CD4-positive, CD25-positive, alpha-beta regulatory T cell (primary cell): ENCODE measurements around the gene GLYR1. TPM values are rescaled to one million over a fixed set of nuclear protein-coding genes. Genes with fewer than 3 reads are reported as not detected.

Experiments used
- ATAC-seq, 2 donors: fragments of 150-1000 bp; cut with Tn5 transposase; one replicate each; pipeline ENCODE4 v1.10.0; 2021; ENCODE audit warnings: low read depth in 2 of 2, moderate number of reproducible peaks in 2 of 2, moderate library complexity in 1 of 2
- DNase-seq, 3 donors: peaks; one replicate each; pipeline versions ENCODE4 v3.0.0 to v3.0.0-alpha.2; 2012 to 2022; ENCODE audit warnings: mixed read lengths in 1 of 3
- H3K27ac ChIP-seq: one replicate; pipeline ENCODE4 v1.7.0; 2013; ENCODE audit warnings: mild to moderate bottlenecking, low read length; ENCODE audit not compliant: insufficient read depth, poor library complexity, severe bottlenecking
- H3K27me3 ChIP-seq: one replicate; pipeline ENCODE4 v1.7.0; 2013; ENCODE audit warnings: low read length; ENCODE audit not compliant: control insufficient read depth, insufficient read depth
- H3K36me3 ChIP-seq: one replicate; pipeline ENCODE4 v1.7.0; 2013; ENCODE audit warnings: mild to moderate bottlenecking, low read length, moderate library complexity; ENCODE audit not compliant: control insufficient read depth, insufficient read depth
- H3K4me1 ChIP-seq: 2 replicates; pipeline ENCODE4 v1.7.0; 2013; ENCODE audit warnings: mild to moderate bottlenecking, low read length; ENCODE audit not compliant: insufficient read depth, control insufficient read depth, poor library complexity, severe bottlenecking
- H3K4me3 ChIP-seq: one replicate; pipeline ENCODE4 v1.7.0; 2013; ENCODE audit warnings: low read depth, mild to moderate bottlenecking, low read length, moderate library complexity
- H3K9me3 ChIP-seq, 2 experiments: 1 replicate in 1 of 2; 2 replicates in 1 of 2; pipeline ENCODE4 v1.7.0; 2013; ENCODE audit warnings: low read length in 2 of 2, mild to moderate bottlenecking in 1 of 2, moderate library complexity in 1 of 2; ENCODE audit not compliant: control insufficient read depth in 2 of 2
- H3K27ac Mint-ChIP-seq, 3 donors: one replicate each; pipeline ENCODE4 v1.8.0; 2020 to 2022; ENCODE audit warnings: mild to moderate bottlenecking in 3 of 3, mixed read lengths in 3 of 3, moderate library complexity in 2 of 3
- H3K27me3 Mint-ChIP-seq: one replicate; pipeline ENCODE4 v1.8.0; 2022; ENCODE audit warnings: mild to moderate bottlenecking, mixed read lengths
- H3K36me3 Mint-ChIP-seq: one replicate; pipeline ENCODE4 v1.8.0; 2020; ENCODE audit warnings: mixed read lengths
- H3K4me1 Mint-ChIP-seq, 4 donors: one replicate each; pipeline ENCODE4 v1.8.0; 2020 to 2022; ENCODE audit warnings: mixed read lengths in 4 of 4, mild to moderate bottlenecking in 1 of 4
- H3K4me3 Mint-ChIP-seq, 4 donors: one replicate each; pipeline ENCODE4 v1.8.0; 2020 to 2022; ENCODE audit warnings: mild to moderate bottlenecking in 4 of 4, mixed read lengths in 4 of 4, moderate library complexity in 3 of 4
- H3K9me3 Mint-ChIP-seq, 7 donors: one replicate each; pipeline ENCODE4 v1.8.0; 2020 to 2022; ENCODE audit warnings: mixed read lengths in 7 of 7, mild to moderate bottlenecking in 3 of 7, moderate library complexity in 2 of 7
- polyA plus RNA-seq, 4 donors: library from polyadenylated mRNA; unstranded; fragments of 300-500 nt; fragmentation: Illumina TruSeq; gene quantifications; one replicate each; pipeline ENCODE4 v1.2.3, GENCODE V29; 2021
- total RNA-seq: library from RNA; stranded (reverse); gene quantifications from one replicate; pipeline ENCODE4 v1.2.3, GENCODE V29; 2022

GLYR1 gene
- total and polyA plus RNA-seq, 5 donors from 2014 or later = 29.4 to 114 (median 35.7) TPM

GRCh38 chr16:4796982-4797804 lies 49.9 kb downstream of the GLYR1 start:
- Histone ChIP-seq H3K27ac (no peak overlapping the region), H3K4me1 (peaks cover 12% of the 10 kb centered on the region), H3K27me3 (no peaks in the 10 kb centered on the region), H3K4me3 (no peak overlapping the region), H3K36me3 (no peaks in the 10 kb centered on the region), H3K9me3 (no peaks in the 10 kb centered on the region)
- ATAC-seq (no peak), DNase-seq (no peak)
- no peaks in the 10 kb centered on the region for H3K36me3 Mint-ChIP-seq
- no peaks in the 10 kb centered on the region for H3K27me3 Mint-ChIP-seq
- H3K9me3 Mint-ChIP-seq = no peaks in the 10 kb centered on the region
- H3K4me1 Mint-ChIP-seq = peaks cover 0 to 14% (median 1%) of the 10 kb centered on the region in 4 donors
- no peak overlapping the region for H3K4me3 Mint-ChIP-seq
- no peak overlapping the region for H3K27ac Mint-ChIP-seq

- no peaks in the 10 kb centered on the region for H3K36me3 ChIP-seq
- Mint-ChIP-seq H3K9me3 (no peaks in the 10 kb centered on the region), H3K4me1 (peaks cover 0 to 7% (median 1%) of the 10 kb centered on the region in 4 donors), H3K36me3 (no peaks in the 10 kb centered on the region), H3K4me3 (no peak overlapping the region), H3K27me3 (no peaks in the 10 kb centered on the region), H3K27ac (peak overlapping the region in 1 of 3 donors; percentile 20)
- H3K9me3 ChIP-seq = no peaks in the 10 kb centered on the region
- H3K27ac ChIP-seq = no peak overlapping the region
- no peak overlapping the region for H3K4me3 ChIP-seq
- H3K27me3 ChIP-seq = no peaks in the 10 kb centered on the region
- peaks cover under 1% of the 10 kb centered on the region for H3K4me1 ChIP-seq
- no peak for DNase-seq
- ATAC-seq = no peak
These were observed 51.1 kb downstream of the GLYR1 start for GRCh38 chr16:4795828-4796572.

- DNase-seq (no peak), ATAC-seq (no peak)
- H3K4me3 Mint-ChIP-seq = no peak within 1 kb of the TSS
- H3K27me3 Mint-ChIP-seq = no peaks in the 10 kb centered on the region
- Histone ChIP-seq H3K27me3 (no peaks in the 10 kb centered on the region), H3K36me3 (no peaks in the 10 kb centered on the region), H3K9me3 (no peaks in the 10 kb centered on the region), H3K27ac (no peak within 1 kb of the TSS), H3K4me1 (no peaks in the 10 kb centered on the region), H3K4me3 (no peak within 1 kb of the TSS)
- no peaks in the 10 kb centered on the region for H3K9me3 Mint-ChIP-seq
- H3K27ac Mint-ChIP-seq = peak within 1 kb of the TSS in 1 of 3 donors; percentile 20
- H3K36me3 Mint-ChIP-seq = no peaks in the 10 kb centered on the region
- H3K4me1 Mint-ChIP-seq = peaks cover 0 to 1% (median 0%) of the 10 kb centered on the region in 4 donors
These were observed 51.8 kb downstream of the GLYR1 start, which contains the start of gene SMIM22 for GRCh38 chr16:4795181-4795827. Gene SMIM22 (plus strand): TSS chr16:4795369. CDS start chr16:4795735, 366 bp downstream.

- Histone ChIP-seq H3K27me3 (no peaks in the 10 kb centered on the region), H3K4me3 (no peak overlapping the region), H3K9me3 (no peaks in the 10 kb centered on the region), H3K27ac (no peak overlapping the region), H3K36me3 (no peaks in the 10 kb centered on the region), H3K4me1 (no peaks in the 10 kb centered on the region)
- H3K27me3 Mint-ChIP-seq = no peaks in the 10 kb centered on the region
- H3K9me3 Mint-ChIP-seq = no peaks in the 10 kb centered on the region
- ATAC-seq = no peak
- H3K36me3 Mint-ChIP-seq = no peaks in the 10 kb centered on the region
- DNase-seq = no peak
- no peaks in the 10 kb centered on the region for H3K4me1 Mint-ChIP-seq
- H3K27ac Mint-ChIP-seq = no peak overlapping the region
- H3K4me3 Mint-ChIP-seq = no peak overlapping the region
These were observed 54.1 kb downstream of the GLYR1 start for GRCh38 chr16:4792951-4793513.

DNA sequence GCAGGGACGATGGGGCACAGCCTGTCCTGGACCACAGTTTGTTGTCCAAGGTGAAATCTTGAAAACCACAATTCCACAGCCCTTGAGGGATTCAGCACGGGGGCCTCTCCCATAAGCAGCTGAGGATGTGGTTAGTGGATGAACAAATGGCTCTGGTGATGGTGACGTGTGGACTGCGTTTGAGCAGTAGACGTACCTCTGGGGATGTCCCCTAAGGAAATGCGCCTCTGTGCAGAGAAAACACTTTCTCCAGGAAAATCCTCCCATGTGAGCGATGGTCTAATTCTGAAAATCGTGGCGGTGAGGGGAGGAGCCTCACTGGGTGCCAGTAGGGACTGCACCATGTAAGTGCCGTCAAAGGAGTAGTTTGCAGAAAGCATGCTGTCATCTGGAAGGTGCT lies 56.2 kb downstream of the GLYR1 start:
- H3K9me3 ChIP-seq = no peaks in the 10 kb centered on the region
- H3K4me3 ChIP-seq = no peak overlapping the region
- H3K27me3 ChIP-seq = no peaks in the 10 kb centered on the region
- ATAC-seq = no peak
- no peak for DNase-seq
- H3K36me3 Mint-ChIP-seq = no peaks in the 10 kb centered on the region
- H3K4me1 ChIP-seq = no peaks in the 10 kb centered on the region
- no peak overlapping the region for H3K27ac Mint-ChIP-seq
- peak overlapping the region in 1 of 4 donors; percentile 15 for H3K4me3 Mint-ChIP-seq
- H3K9me3 Mint-ChIP-seq = no peaks in the 10 kb centered on the region
- no peaks in the 10 kb centered on the region for H3K27me3 Mint-ChIP-seq
- H3K36me3 ChIP-seq = no peaks in the 10 kb centered on the region
- no peaks in the 10 kb centered on the region for H3K4me1 Mint-ChIP-seq
- no peak overlapping the region for H3K27ac ChIP-seq

GRCh38 chr16:4790261-4790660 lies 56.8 kb downstream of the GLYR1 start:
- H3K4me1 ChIP-seq = no peaks in the 10 kb centered on the region
- no peak overlapping the region for H3K4me3 ChIP-seq
- Mint-ChIP-seq H3K4me3 (no peak overlapping the region), H3K27ac (no peak overlapping the region), H3K36me3 (no peaks in the 10 kb centered on the region), H3K4me1 (no peaks in the 10 kb centered on the region), H3K9me3 (no peaks in the 10 kb centered on the region), H3K27me3 (no peaks in the 10 kb centered on the region)
- H3K27ac ChIP-seq = no peak overlapping the region
- H3K36me3 ChIP-seq = no peaks in the 10 kb centered on the region
- H3K9me3 ChIP-seq = no peaks in the 10 kb centered on the region
- no peak for ATAC-seq
- DNase-seq = no peak
- no peaks in the 10 kb centered on the region for H3K27me3 ChIP-seq

DNA sequence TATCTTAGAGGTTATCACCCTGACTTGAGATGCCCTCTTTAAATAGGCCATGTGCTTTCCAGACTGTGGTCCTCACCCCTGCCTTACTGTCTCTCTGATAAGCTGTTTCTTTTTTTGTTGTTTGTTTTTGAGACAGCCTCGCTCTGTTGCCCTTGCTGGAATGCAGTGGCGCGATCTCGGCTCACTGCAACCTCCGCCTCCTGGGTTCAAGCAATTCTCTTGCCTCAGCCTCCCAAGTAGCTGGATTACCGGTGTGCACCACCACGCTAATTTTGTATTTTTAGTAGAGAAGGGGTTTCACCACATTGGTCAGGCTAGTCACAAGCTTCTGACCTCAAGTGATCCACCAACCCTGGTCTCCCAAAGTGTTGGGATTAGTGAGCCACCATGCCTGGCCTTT lies 58.2 kb downstream of the GLYR1 start:
- Histone ChIP-seq H3K27me3 (no peaks in the 10 kb centered on the region), H3K27ac (no peak overlapping the region), H3K36me3 (no peaks in the 10 kb centered on the region), H3K4me3 (no peak overlapping the region), H3K9me3 (no peaks in the 10 kb centered on the region), H3K4me1 (no peaks in the 10 kb centered on the region)
- peak overlapping the region in 2 of 3 donors; percentile 59 to 95 for H3K27ac Mint-ChIP-seq
- no peak overlapping the region for H3K4me3 Mint-ChIP-seq
- no peaks in the 10 kb centered on the region for H3K36me3 Mint-ChIP-seq
- H3K4me1 Mint-ChIP-seq = no peaks in the 10 kb centered on the region
- ATAC-seq (no peak), DNase-seq (no peak)
- no peaks in the 10 kb centered on the region for H3K27me3 Mint-ChIP-seq
- no peaks in the 10 kb centered on the region for H3K9me3 Mint-ChIP-seq
